GM12865 (cell line): Measurements from ENCODE around the gene INHBB.

Source experiments
- DNase-seq: peaks from one replicate; pipeline ENCODE4 v3.0.0; 2010; ENCODE audit warnings: low read depth
- H3K4me3 ChIP-seq: 2 replicates; pipeline ENCODE4 v1.5.1; 2011; ENCODE audit warnings: mild to moderate bottlenecking, low read depth, low read length, control low read depth
- TF ChIP-seq, protein P1 (sequence below): IDR thresholded peaks from 2 replicates; pipeline ENCODE4 v1.5.1; 2011; ENCODE audit warnings: low read length, control low read depth, low read depth, inconsistent platforms; ENCODE audit not compliant: insufficient read depth; ENCODE audit errors: missing control alignments

INHBB gene

DNA sequence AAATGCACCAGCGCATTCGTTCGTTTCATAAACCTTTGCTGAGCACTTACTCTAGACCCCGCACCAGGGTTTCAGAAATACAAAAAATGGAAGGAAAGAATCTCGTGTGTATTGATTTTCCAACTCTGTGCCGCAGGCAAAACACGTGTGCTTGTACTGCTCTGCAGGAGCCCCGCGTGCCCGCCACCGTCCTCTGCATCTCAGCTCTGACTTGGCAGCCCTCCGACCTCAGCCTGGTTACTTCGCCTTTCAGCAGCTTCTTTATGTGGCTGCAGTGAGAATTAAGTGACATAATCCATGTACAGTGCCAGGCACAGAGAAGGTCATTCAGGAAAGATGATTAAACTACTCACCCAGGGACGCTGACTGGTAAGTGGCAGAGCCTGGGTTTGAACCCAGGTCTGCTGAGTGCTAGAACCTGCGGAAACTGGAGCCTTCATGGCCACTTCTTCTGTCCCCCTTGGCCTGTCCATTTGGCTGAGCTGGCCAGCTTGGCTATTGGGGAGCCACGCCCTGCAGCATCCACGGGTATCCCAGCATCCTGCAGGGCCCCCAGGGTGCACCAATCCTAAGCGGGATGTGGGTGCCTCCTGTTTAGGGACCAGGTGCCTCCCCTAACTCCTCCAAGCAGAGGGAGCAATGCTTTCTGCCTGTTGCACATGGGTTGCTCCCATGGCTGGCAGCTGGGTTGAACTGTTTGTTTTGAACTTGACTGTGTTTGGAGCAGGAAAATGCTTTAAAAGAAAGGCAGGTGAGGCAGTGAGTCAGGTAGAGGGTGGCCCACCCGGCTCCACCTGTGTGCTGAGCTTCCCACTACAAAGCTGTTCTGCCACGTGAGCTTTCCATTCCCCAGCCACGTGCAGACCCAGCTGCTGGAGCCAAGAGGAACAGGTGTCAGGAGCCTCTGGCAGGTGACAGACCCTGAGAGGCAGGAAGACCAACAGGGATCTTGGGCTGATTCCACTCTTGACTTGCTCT, 34.3 kb downstream of the INHBB start:
- DNase-seq, result no peak
- TF ChIP-seq, protein P1, sequence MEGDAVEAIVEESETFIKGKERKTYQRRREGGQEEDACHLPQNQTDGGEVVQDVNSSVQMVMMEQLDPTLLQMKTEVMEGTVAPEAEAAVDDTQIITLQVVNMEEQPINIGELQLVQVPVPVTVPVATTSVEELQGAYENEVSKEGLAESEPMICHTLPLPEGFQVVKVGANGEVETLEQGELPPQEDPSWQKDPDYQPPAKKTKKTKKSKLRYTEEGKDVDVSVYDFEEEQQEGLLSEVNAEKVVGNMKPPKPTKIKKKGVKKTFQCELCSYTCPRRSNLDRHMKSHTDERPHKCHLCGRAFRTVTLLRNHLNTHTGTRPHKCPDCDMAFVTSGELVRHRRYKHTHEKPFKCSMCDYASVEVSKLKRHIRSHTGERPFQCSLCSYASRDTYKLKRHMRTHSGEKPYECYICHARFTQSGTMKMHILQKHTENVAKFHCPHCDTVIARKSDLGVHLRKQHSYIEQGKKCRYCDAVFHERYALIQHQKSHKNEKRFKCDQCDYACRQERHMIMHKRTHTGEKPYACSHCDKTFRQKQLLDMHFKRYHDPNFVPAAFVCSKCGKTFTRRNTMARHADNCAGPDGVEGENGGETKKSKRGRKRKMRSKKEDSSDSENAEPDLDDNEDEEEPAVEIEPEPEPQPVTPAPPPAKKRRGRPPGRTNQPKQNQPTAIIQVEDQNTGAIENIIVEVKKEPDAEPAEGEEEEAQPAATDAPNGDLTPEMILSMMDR, result no peak
- H3K4me3 ChIP-seq, result no peak overlapping the region

DNA sequence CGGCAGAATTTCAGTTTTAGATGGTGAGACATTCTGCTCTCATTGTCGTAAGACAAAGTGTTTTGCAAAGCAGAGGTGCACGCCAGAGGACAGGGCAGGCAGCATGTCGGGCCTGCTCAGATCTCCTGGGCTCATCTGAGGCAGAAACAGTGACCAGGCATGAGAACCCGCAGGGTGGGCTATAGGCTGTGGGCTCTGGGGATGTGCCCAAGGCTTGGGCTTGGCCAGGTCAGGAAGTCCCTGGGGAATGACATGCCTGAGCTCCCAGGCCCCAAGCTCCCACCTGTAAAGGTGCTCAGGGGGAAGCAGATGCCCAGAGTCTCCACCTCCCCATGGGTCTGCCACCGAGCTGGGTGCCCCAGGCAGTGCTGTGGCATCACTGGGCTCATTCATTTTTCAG, 35.3 kb downstream of the INHBB start:
- DNase-seq, result no peak
- TF ChIP-seq, protein P1, result no peak
- H3K4me3 ChIP-seq, result no peak overlapping the region

DNA sequence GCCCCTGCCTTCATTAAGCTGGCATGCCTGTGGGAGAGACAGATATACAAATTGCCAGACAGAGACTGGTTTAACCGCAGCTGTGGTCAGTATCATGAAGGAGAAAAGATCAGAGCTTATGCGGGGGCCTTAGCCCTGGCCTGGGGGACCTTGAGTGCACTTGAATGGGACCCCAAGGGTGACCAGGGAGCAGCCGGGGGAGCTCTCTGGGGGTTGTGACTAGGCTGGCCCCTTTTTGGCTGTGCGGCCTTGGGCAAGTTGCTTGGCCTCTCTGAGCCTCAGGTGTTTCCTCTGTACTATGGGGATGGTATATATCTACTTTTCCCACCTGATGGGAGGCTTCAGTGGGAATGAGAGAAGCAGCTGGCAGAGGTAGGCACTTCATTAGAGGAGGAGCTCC, 35.7 kb downstream of the INHBB start:
- TF ChIP-seq, protein P1, result no peak
- DNase-seq, result no peak
- H3K4me3 ChIP-seq, result no peak overlapping the region

DNA sequence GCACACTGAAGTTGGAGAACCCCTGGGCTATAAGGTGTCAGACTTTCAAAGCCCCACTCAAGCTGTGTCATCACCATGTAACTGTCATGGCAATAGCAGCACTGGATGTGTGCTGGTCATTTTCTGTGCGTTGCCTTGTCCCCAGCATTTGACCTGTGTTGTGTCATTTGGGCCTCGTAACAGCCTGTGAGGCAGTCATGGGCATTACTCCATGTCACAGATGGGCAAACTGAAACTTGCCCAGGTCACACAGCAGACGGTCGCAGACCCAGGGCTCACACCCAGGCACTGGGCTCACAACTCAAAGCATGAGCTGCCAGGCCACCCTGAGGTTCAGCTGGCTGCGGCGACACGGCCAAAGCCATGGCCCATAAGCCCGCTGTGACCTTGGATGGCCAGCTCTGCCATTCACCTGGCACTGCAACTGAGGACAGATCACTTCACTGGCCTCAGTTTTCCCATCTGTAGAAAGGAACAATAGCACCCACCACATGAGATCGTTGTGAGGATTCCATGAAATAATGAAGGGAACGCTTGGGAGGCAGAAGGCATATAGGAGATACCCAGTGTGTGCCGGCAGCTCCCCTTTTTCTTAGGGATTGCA, 36.7 kb downstream of the INHBB start:
- no peak overlapping the region for H3K4me3 ChIP-seq
- DNase-seq, result no peak
- TF ChIP-seq, protein P1, result no peak

DNA sequence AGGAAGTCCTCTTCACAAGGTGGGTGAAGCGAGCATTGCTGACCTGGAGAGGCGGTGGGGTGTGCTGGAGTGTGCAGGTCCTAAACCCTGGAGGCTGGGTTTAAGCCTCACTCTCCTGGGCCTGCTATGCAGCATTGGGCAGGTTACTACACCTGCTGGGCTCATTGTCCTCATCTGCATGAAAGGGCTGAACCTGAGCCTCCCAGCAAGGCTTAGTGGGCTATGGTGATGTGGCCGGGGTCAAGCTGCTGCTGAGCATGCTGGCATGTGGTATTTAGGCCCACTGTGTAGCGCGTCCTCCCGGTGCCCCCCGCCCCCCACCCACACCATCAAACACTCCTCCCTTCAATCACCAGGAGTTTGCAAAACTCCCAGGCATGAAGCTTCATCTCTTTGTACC, 37.3 kb downstream of the INHBB start:
- no peak overlapping the region for H3K4me3 ChIP-seq
- TF ChIP-seq, protein P1, result no peak
- DNase-seq, result no peak

DNA sequence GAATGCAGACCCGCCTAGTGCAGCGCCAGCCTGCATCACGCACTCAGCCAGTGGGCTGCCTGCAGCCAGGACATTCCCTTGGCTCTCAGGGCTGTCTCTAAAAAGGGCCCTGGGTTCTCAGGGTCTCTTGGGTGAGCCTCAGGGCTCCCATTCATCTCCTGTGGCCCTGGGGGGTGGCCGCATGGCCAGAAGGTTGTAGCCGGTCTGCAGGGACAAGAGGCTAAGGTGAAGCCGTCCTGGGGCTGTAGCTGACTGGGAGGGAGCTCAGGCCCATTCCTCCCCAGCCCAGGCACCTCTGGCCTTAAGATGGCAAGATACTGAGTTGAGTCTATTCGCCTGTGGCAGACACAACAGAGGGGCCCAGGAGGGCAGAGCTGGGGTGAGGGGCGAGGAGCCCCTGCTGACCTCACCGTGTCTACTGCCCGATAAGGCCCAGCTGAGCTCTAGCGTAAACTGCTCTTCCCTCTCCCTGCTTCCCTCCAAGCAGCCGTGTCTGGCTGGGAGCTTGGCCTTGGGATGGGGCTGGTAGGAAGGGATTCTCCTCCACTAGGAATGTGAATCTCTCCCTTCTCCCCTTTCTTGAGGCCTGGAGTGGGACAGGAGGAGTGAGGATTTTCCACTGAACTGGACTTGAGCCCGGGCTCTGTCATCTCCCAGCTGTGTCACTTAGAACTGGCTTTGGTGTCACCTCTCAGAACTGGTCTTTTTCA, 37.9 kb downstream of the INHBB start:
- TF ChIP-seq, protein P1, result no peak
- no peak for DNase-seq
- no peak overlapping the region for H3K4me3 ChIP-seq
